Breast epithelium (tissue), 3 donors: Measurements from ENCODE around the gene ASPHD1.

ENCODE experiments used
- CTCF ChIP-seq, 3 donors: fragments of 450-650 bp; IDR thresholded peaks; one replicate each; pipeline ENCODE4 v1.5.1; 2016 to 2017; ENCODE audit warnings: antibody characterized with exemption in 3 of 3, mild to moderate bottlenecking in 3 of 3, moderate library complexity in 3 of 3
- POLR2A ChIP-seq: fragments of 450-650 bp; IDR thresholded peaks from one replicate; pipeline ENCODE4 v1.6.1; 2016; ENCODE audit warnings: antibody characterized with exemption, mild to moderate bottlenecking, moderate library complexity
- POLR2AphosphoS5 ChIP-seq, 3 donors: sonication (generic); formaldehyde crosslinking; IDR thresholded peaks; one replicate each; pipeline ENCODE4 v1.6.1; 2017; ENCODE audit warnings: antibody characterized with exemption in 3 of 3

GRCh38 chr16:29901607-29901945 is 1.3 kb downstream of the ASPHD1 start:
- TF ChIP-seq CTCF (IDR thresholded peaks at IDR 0.05) = no peak
- no peak for TF ChIP-seq POLR2A
- no peak for TF ChIP-seq POLR2AphosphoS5 (IDR thresholded peaks at IDR 0.05)
